ENCODE measurements around the gene MAVS. TPM values are rescaled to one million over a fixed set of nuclear protein-coding genes. Genes with fewer than 3 reads are reported as not detected.

MAVS gene
- total RNA-seq, 1 experiment from 2014 or later = 23.4 TPM

DNA sequence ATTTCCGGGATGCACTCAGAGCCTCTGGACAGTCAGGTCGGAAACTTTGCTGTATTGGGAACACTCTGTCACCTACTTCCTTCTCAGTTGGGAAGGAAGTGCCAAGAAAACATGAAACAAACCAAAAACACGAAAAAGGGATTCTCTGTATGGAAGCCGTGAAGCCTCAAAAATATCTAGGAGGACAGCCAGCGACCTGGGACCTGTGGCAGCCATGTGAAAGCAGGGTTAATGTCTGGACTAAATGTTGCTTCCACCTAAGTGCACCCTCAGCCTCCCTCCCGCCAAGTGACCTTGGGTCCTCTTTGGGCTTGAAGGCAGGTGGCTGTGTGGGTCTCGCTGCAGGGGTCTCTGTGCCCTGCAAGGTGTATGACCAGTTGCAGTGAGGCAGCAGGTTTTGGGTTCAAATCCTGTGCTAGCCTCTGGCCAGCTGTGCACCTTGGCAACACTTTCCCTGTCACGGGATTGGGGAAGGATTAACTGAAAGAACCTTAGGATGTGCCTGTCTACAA lies 851 bp downstream of the MAVS start:
- TF ChIP-seq, protein P1, sequence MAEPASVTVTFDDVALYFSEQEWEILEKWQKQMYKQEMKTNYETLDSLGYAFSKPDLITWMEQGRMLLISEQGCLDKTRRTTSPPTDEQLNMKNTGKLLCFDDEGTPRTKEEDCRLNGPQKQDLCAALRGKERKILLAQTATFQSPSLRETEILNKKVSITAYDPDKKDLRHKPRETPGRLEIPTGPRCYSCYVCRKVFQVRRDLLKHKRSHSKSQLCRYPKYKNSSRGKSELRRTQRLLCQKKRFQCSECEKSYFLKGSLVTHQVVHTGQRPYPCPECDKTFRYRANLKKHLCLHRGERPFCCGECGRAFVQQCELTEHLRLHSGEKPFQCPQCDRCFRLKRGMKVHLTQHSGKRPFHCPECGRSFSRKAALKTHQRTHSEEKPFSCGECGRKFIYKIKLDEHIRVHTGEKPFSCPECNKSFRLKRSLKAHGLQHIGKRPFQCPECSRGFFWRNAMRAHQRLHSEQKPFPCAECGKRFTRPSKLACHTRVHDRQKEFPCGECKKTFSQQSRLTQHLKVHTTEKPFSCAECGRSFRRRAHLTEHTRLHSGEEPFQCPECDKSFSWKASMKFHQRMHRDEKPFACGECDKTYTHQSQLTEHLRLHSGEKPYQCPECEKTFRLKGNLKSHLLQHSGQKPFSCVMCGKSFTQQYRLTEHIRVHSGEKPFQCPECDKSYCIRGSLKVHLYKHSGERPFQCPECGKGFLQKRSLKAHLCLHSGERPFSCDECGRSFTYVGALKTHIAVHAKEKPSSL (CRISPR knock-in tag; conservative IDR thresholded peaks at IDR 0.05) = no peak
- TF ChIP-seq NR1H2 (CRISPR knock-in tag; IDR thresholded peaks at IDR 0.05) = no peak
- Mint-ChIP-seq H3K27ac (no peak overlapping the region), H3K27me3 (ENCODE audit: low read depth) (no peaks in the 10 kb centered on the region), H3K9me3 (no peaks in the 10 kb centered on the region), H3K4me3 (peak overlapping the region; percentile 85), H3K4me1 (peaks cover 5% of the 10 kb centered on the region), H3K36me3 (no peaks in the 10 kb centered on the region)
- ChIA-PET POLR2A (no interaction called here), CTCF (interaction anchor here (0.8 to 1.0 kb wide), 3 partner anchors 27 to 131 kb away, joined by 3 read pairs; partner anchors contain the start of genes AP5S1 and SPEF1)
- no peak for ATAC-seq
- DNase-seq (ENCODE audit: low spot score) = no peak

DNA sequence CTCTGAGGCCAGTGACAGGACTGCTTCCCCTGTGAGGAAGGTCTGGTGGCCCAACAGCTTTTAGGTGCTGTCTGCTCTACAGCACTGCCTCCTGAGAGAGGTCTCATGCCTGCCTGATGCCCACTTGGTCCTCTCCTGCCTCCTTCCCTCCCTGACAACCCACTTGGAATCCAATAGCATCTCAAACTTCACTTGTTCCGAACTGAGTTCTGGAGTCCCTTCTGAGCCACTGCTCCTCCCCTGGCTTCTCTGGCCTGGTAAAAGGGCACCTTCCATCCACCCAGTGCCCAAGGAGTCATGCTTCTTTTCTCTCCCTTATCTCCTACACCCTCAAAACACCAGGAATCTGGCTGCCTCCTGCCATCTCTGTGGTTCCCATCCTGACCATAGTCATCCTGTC lies 1.9 kb downstream of the MAVS start:
- POLR2A ChIA-PET = interaction anchor here (0.6 kb wide), 1 partner anchor 10 kb away, joined by 7 read pairs; no protein-coding TSS in a partner anchor
- no peaks in the 10 kb centered on the region for H3K27me3 Mint-ChIP-seq (ENCODE audit: low read depth)

DNA sequence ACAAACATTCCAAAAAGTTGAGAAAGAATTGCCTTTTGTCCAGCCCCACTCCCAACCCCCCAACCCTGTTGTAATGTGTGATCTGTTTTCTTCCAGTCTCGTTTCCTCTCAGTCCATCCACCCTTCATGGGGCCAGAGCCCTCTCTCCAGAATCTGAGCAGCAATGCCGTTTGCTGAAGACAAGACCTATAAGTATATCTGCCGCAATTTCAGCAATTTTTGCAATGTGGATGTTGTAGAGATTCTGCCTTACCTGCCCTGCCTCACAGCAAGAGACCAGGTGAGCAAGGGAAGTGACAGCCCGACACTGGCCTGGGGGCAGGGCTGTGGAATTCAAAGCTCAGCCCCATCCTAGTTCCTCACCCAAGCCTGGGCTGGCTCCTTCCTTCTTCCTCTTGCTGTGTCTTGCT lies 7.8 kb downstream of the MAVS start:
- peak; percentile 22 for DNase-seq (ENCODE audit: low spot score)
- peak overlapping the region; percentile 36; the same call in 1 of the 2 replicates for H3K27ac Mint-ChIP-seq
- peaks cover 3% of the 10 kb centered on the region; the same call in 1 of the 2 replicates for H3K4me1 Mint-ChIP-seq
- ATAC-seq = peak; percentile 71
- no peak for TF ChIP-seq ZNF423 (CRISPR knock-in tag; IDR thresholded peaks at IDR 0.05)
- no peak for TF ChIP-seq ZNF671 (CRISPR knock-in tag; IDR thresholded peaks at IDR 0.05)
- TF ChIP-seq ESRRA (CRISPR knock-in tag; IDR thresholded peaks at IDR 0.05; ENCODE audit: borderline replicate concordance) = no peak
- no peak for TF ChIP-seq JUN (CRISPR knock-in tag; IDR thresholded peaks at IDR 0.05)
- TF ChIP-seq, protein P1 (CRISPR knock-in tag; conservative IDR thresholded peaks at IDR 0.05) = no peak
- no peaks in the 10 kb centered on the region for H3K9me3 Mint-ChIP-seq
- no peak overlapping the region for H3K4me3 Mint-ChIP-seq
- H3K27me3 Mint-ChIP-seq (ENCODE audit: low read depth) = no peaks in the 10 kb centered on the region
- ChIA-PET CTCF (interaction anchor here (0.5 to 5.6 kb wide), 47 partner anchors 9 to 1315 kb away, joined by 3 to 48 read pairs (median 4); partner anchors contain the start of genes ADISSP, AP5S1, CENPB and HSPA12B), POLR2A (interaction anchor here (1.0 to 1.6 kb wide), 2 partner anchors 23 to 43 kb away, joined by 3 to 8 read pairs; no protein-coding TSS in a partner anchor)
- H3K36me3 Mint-ChIP-seq = peaks cover 23% of the 10 kb centered on the region

More for the DNA sequence above, 1.9 kb downstream of the MAVS start:
- ATAC-seq (no peak), DNase-seq (ENCODE audit: low spot score) (no peak)
- H3K27ac Mint-ChIP-seq = no peak overlapping the region
- H3K4me1 Mint-ChIP-seq = peaks cover 5% of the 10 kb centered on the region
- CTCF ChIA-PET = interaction anchor here (1.7 kb wide), 1 partner anchor 62 kb away, joined by 5 read pairs; the partner anchor contains the start of gene CENPB
- peak overlapping the region; percentile 85 for H3K4me3 Mint-ChIP-seq
- H3K9me3 Mint-ChIP-seq = no peaks in the 10 kb centered on the region
- no peaks in the 10 kb centered on the region for H3K36me3 Mint-ChIP-seq
- TF ChIP-seq, protein P2, sequence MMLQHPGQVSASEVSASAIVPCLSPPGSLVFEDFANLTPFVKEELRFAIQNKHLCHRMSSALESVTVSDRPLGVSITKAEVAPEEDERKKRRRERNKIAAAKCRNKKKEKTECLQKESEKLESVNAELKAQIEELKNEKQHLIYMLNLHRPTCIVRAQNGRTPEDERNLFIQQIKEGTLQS (CRISPR knock-in tag; conservative IDR thresholded peaks at IDR 0.05) = no peak
- no peak for TF ChIP-seq NR2C2 (CRISPR knock-in tag; IDR thresholded peaks at IDR 0.05)
- TF ChIP-seq, protein P3, sequence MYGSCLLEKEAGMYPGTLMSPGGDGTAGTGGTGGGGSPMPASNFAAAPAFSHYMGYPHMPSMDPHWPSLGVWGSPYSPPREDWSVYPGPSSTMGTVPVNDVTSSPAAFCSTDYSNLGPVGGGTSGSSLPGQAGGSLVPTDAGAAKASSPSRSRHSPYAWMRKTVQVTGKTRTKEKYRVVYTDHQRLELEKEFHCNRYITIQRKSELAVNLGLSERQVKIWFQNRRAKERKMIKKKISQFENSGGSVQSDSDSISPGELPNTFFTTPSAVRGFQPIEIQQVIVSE (CRISPR knock-in tag; IDR thresholded peaks at IDR 0.05; ENCODE audit: borderline replicate concordance) = no peak
- no peak for TF ChIP-seq IRF2 (CRISPR knock-in tag; IDR thresholded peaks at IDR 0.05; ENCODE audit: borderline replicate concordance, low read depth)
- TF ChIP-seq, protein P4, sequence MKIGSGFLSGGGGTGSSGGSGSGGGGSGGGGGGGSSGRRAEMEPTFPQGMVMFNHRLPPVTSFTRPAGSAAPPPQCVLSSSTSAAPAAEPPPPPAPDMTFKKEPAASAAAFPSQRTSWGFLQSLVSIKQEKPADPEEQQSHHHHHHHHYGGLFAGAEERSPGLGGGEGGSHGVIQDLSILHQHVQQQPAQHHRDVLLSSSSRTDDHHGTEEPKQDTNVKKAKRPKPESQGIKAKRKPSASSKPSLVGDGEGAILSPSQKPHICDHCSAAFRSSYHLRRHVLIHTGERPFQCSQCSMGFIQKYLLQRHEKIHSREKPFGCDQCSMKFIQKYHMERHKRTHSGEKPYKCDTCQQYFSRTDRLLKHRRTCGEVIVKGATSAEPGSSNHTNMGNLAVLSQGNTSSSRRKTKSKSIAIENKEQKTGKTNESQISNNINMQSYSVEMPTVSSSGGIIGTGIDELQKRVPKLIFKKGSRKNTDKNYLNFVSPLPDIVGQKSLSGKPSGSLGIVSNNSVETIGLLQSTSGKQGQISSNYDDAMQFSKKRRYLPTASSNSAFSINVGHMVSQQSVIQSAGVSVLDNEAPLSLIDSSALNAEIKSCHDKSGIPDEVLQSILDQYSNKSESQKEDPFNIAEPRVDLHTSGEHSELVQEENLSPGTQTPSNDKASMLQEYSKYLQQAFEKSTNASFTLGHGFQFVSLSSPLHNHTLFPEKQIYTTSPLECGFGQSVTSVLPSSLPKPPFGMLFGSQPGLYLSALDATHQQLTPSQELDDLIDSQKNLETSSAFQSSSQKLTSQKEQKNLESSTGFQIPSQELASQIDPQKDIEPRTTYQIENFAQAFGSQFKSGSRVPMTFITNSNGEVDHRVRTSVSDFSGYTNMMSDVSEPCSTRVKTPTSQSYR (CRISPR knock-in tag; IDR thresholded peaks at IDR 0.05) = no peak
- TF ChIP-seq JUN (CRISPR knock-in tag; IDR thresholded peaks at IDR 0.05) = no peak
- no peak for TF ChIP-seq TP53 (CRISPR knock-in tag; IDR thresholded peaks at IDR 0.05)
